NB4 (cell line): ENCODE results near the gene KCNQ4.

Experiments
- DNase-seq: peaks from one replicate; pipeline ENCODE4 v3.0.0; 2010; ENCODE audit warnings: low read depth
- H3K4me3 ChIP-seq: one replicate; pipeline ENCODE4 v1.5.1; 2011; ENCODE audit warnings: mild to moderate bottlenecking, low read depth, low read length, moderate library complexity
- CTCF ChIP-seq: IDR thresholded peaks from one replicate; pipeline ENCODE4 v1.5.1; 2012; ENCODE audit warnings: low read depth, low read length
- MAX ChIP-seq: IDR thresholded peaks from 2 replicates; pipeline ENCODE4 v1.6.1; 2011; ENCODE audit warnings: low read depth, low read length
- MYC ChIP-seq: IDR thresholded peaks from 2 replicates; pipeline ENCODE4 v1.6.1; 2011; ENCODE audit warnings: low read depth, low read length
- POLR2A ChIP-seq: IDR thresholded peaks from 2 replicates; pipeline ENCODE4 v1.6.1; 2011; ENCODE audit warnings: mild to moderate bottlenecking; ENCODE audit not compliant: insufficient read length; ENCODE audit errors: extremely low read depth

Gene KCNQ4

DNA sequence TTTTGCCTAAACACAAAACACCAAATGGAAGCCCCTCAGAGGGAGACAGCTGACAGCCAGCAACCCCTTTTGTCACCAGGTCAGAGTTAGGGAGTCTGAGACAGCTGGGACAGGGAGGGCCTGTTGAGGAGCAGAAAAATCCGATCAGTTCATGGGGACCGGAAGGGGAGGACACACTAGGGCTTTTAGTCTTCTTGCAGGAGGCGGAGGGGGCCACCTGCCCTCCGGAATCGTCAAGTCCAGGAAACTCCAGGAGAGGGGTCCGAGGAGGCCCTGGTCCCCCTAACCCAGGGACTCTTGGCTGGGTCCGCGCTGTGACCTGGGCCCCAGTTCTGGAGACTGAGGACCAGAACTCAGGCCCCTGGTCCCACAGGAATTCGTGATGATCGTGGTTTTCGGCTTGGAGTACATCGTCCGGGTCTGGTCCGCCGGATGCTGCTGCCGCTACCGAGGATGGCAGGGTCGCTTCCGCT is 34.2 kb downstream of the KCNQ4 start:
- DNase-seq: no peak
- H3K4me3 ChIP-seq: no peak overlapping the region
- TF ChIP-seq MAX: no peak
- no peak for TF ChIP-seq CTCF
- TF ChIP-seq POLR2A: no peak
- TF ChIP-seq MYC: no peak

DNA sequence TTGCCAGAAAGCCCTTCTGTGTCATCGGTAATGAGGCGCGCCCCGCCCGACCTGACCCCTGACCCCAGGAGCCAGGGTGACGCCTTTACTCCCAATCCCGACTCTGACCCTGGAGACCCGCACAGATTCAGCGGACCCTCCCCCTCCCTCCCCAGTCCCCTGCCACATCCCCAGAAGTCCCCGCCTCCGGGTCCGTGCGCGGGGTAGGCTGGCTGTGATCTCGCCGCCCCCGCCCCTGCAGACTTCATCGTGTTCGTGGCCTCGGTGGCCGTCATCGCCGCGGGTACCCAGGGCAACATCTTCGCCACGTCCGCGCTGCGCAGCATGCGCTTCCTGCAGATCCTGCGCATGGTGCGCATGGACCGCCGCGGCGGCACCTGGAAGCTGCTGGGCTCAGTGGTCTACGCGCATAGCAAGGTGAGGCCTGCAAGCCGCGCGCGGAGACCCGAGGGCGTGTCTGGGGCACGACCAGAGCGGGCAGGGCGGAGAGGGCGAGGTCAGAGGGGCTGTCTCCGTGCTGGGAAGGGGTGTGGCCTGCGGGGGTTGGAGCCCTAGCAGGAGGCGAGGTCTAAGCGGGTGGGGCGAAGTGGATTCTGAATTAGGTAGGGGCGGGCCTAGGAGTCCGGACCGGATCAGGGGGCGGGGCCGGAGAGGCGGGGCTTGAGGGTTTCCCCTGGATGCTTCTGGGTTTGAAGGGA is 34.8 kb downstream of the KCNQ4 start:
- TF ChIP-seq CTCF (no peak), POLR2A (no peak), MAX (no peak), MYC (no peak)
- H3K4me3 ChIP-seq: no peak overlapping the region
- no peak for DNase-seq

DNA sequence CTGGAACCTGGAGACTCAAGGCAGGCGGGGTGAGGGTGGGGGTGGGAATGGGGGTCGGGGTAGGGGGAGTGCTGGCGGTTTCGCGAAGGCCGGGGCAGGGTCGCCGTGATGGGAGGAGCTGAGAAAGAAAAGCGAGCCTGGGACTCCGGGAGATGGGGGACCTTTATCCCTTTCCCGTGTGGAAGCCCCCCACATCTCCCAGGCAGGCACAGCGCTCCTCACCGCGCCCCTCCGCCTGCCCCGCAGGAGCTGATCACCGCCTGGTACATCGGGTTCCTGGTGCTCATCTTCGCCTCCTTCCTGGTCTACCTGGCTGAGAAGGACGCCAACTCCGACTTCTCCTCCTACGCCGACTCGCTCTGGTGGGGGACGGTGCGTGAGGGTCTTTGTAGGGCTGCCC is 35.5 kb downstream of the KCNQ4 start:
- TF ChIP-seq POLR2A (no peak), CTCF (no peak)
- DNase-seq: no peak
- no peak overlapping the region for H3K4me3 ChIP-seq

- TF ChIP-seq MYC (no peak), CTCF (no peak), MAX (no peak), POLR2A (no peak)
- H3K4me3 ChIP-seq: no peak overlapping the region
- DNase-seq: peak; percentile 73
Observed at GRCh38 chr1:40820251-40820797, 36.7 kb downstream of the KCNQ4 start.

DNA sequence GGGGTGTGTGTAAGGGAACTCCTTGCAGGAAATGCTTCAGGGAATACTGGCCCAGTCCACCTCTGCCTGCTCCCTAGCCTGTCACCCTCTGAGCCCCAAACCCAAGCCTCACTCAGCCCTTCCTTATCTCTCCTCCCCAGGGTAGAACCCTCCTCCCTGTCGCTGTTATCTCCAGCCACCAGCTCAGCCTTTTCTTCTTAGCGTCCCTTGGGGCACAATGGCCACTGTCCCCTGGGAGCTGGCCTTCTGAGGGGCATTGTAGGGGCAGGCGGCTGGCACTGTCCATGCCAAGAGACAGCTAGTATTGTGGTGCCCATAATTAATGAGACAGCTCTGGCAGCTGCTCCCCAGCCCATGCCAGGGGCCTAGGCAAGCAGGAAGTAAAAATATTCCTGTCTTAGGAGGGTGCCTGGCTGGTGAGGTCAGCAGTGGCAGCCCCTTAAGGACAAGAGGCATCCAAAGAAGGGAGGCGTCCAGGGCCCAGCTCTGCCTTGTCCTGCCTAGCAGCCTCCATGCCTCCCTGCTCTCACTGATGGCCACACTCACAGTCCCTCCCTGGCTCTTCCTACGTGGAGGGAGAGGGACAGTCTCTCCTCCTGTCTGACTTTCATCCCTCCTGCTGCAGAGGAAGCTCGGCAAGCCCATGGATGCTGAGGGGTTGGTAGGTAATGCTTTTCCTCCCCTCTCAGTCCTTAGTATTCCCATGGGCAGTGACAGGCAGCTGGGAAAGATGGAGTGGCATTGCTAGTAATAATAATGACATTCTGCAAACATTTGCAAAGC is 37.5 kb downstream of the KCNQ4 start:
- no peak for DNase-seq
- TF ChIP-seq CTCF (no peak), MYC (no peak), POLR2A (no peak), MAX (no peak)

More for the DNA sequence above, 37.5 kb downstream of the KCNQ4 start:
- H3K4me3 ChIP-seq: no peak overlapping the region
